T-cell (primary cell): ENCODE results near the gene CD180. TPM values are rescaled to one million over a fixed set of nuclear protein-coding genes. Genes with fewer than 3 reads are reported as not detected.
"Not testable (repeated sequence)": the region's sequence is repeated elsewhere in the genome, so short reads cannot be mapped to it uniquely, and the experiment has no call there.

ENCODE experiments used
- ATAC-seq, 4 experiments: fragments of 200-7000 bp in 3 of 4; fragments of 150-1000 bp in 1 of 4; cut with Tn5 transposase; replicated peaks in 1 of 4; 1 replicate in 3 of 4; 2 replicates in 1 of 4; pipeline ENCODE4 v1.10.0; 2021; ENCODE audit warnings: moderate library complexity in 3 of 4, mild to moderate bottlenecking in 2 of 4, moderate number of reproducible peaks in 1 of 4
- CTCF ChIA-PET, 2 donors: fragments of 300-600 bp; sonication (Branson Sonifier 250); formaldehyde crosslinking; loops; one replicate each; lab custom pipeline; 2022; ENCODE audit warnings: antibody characterized with exemption in 2 of 2; lab: Charles Lee
- POLR2A ChIA-PET, 2 donors: fragments of 300-600 bp; sonication (Branson Sonifier 250); formaldehyde crosslinking; loops; one replicate each; lab custom pipeline; 2022; ENCODE audit warnings: antibody characterized with exemption in 2 of 2; lab: Charles Lee
- DNase-seq, 35 experiments: peaks; one replicate each; pipeline versions ENCODE4 v3.0.0 to v3.0.0-alpha.2; 2013 to 2023
- H3K27ac ChIP-seq: one replicate; pipeline ENCODE4 v1.5.1; 2013; ENCODE audit warnings: low read length
- H3K27me3 ChIP-seq, 2 experiments: replicated peaks in 1 of 2; 1 replicate in 1 of 2; 2 replicates in 1 of 2; pipeline versions ENCODE4 v1.6.1 to v1.7.0; 2013; ENCODE audit warnings: low read length in 1 of 2, mixed read lengths in 1 of 2; ENCODE audit not compliant: control insufficient read depth in 2 of 2, insufficient read depth in 2 of 2; ENCODE audit errors: extremely low read depth in 1 of 2
- H3K36me3 ChIP-seq, 2 donors: 1 replicate in 1 of 2; 2 replicates in 1 of 2; pipeline versions ENCODE4 v1.6.1 to v1.7.0; 2013; ENCODE audit warnings: low read length in 1 of 2; ENCODE audit not compliant: control insufficient read depth in 2 of 2, insufficient read depth in 1 of 2; ENCODE audit errors: extremely low read depth in 1 of 2
- H3K4me1 ChIP-seq, 2 experiments: 1 replicate in 1 of 2; 2 replicates in 1 of 2; pipeline versions ENCODE4 v1.6.1 to v1.7.0; 2013; ENCODE audit warnings: low read length in 2 of 2, mixed read lengths in 1 of 2; ENCODE audit not compliant: insufficient read depth in 2 of 2, control insufficient read depth in 1 of 2; ENCODE audit errors: extremely low read depth in 1 of 2
- H3K4me3 ChIP-seq, 2 donors: 1 replicate in 1 of 2; 2 replicates in 1 of 2; pipeline versions ENCODE4 v1.5.1 to v1.7.0; 2013; ENCODE audit warnings: mild to moderate bottlenecking in 2 of 2, low read length in 1 of 2, moderate library complexity in 1 of 2; ENCODE audit not compliant: control insufficient read depth in 1 of 2; ENCODE audit errors: extremely low read depth in 1 of 2
- H3K9me3 ChIP-seq: 2 replicates; pipeline ENCODE4 v1.7.0; 2013
- H3K27ac Mint-ChIP-seq, 2 donors: one replicate each; pipeline ENCODE4 v1.8.0; 2020 to 2021; ENCODE audit warnings: mild to moderate bottlenecking in 2 of 2, mixed read lengths in 2 of 2
- H3K27me3 Mint-ChIP-seq, 2 donors: one replicate each; pipeline ENCODE4 v1.8.0; 2021 to 2022; ENCODE audit warnings: mixed read lengths in 2 of 2
- H3K36me3 Mint-ChIP-seq: one replicate; pipeline ENCODE4 v1.8.0; 2021; ENCODE audit warnings: mixed read lengths
- H3K4me1 Mint-ChIP-seq, 3 donors: one replicate each; pipeline ENCODE4 v1.8.0; 2020 to 2022; ENCODE audit warnings: mixed read lengths in 3 of 3, mild to moderate bottlenecking in 1 of 3
- H3K4me3 Mint-ChIP-seq, 3 donors: one replicate each; pipeline ENCODE4 v1.8.0; 2020 to 2022; ENCODE audit warnings: mild to moderate bottlenecking in 3 of 3, mixed read lengths in 3 of 3, moderate library complexity in 3 of 3
- H3K9me3 Mint-ChIP-seq, 3 donors: one replicate each; pipeline ENCODE4 v1.8.0; 2020 to 2022; ENCODE audit warnings: mixed read lengths in 3 of 3
- WGBS: methylation state at CpG from one replicate; pipeline ENCODE4 v1.1.5; 2013; ENCODE audit warnings: missing lambda C conversion rate; ENCODE audit not compliant: insufficient coverage; 5-methylcytosine and 5-hydroxymethylcytosine counted together
- total RNA-seq, 35 experiments: library from RNA in 6 of 35; stranded (reverse) in 6 of 35; fragments of 120-200 nt in 1 of 35; gene quantifications; one replicate each; pipeline versions ENCODE4 v1.2.1 to v1.2.4 and lab custom pipeline; 2013 to 2026

CD180 gene
- total RNA-seq, 5 donors from 2014 or later (not counting 1 experiment from before 2014, with no cell fraction given) = 0.16 to 1.3 (median 0.73) TPM

DNA sequence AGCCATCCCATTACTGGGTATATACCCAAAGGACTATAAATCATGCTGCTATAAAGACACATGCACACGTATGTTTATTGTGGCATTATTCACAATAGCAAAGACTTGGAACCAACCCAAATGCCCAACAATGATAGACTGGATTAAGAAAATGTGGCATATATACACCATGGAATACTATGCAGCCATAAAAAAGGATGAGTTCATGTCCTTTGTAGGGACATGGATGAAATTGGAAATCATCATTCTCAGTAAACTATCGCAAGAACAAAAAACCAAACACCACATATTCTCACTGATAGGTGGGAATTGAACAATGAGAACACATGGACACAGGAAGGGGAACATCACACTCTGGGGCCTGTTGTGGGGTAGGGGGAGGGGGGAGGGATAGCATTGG is 23.2 kb downstream of the CD180 start:
- peaks cover 4 to 24% (median 12%) of the 10 kb centered on the region in 3 donors for H3K9me3 Mint-ChIP-seq
- H3K9me3 ChIP-seq, POLR2A ChIA-PET, H3K27ac Mint-ChIP-seq, H3K27me3 ChIP-seq, H3K4me1 ChIP-seq, H3K36me3 ChIP-seq, H3K4me3 Mint-ChIP-seq, DNase-seq, H3K4me3 ChIP-seq, ATAC-seq, H3K27me3 Mint-ChIP-seq, H3K27ac ChIP-seq: not testable (repeated sequence)
- peaks cover 23% of the 10 kb centered on the region for H3K36me3 Mint-ChIP-seq
- no CpG with 5 or more reads among the region's 2 CpGs for WGBS
- CTCF ChIA-PET = interaction anchor here in 1 of 2 donors (1.1 kb wide), 1 partner anchor 34 kb away, joined by 3 read pairs; no protein-coding TSS in a partner anchor
- H3K4me1 Mint-ChIP-seq = peaks cover 8 to 28% (median 17%) of the 10 kb centered on the region in 3 donors

DNA sequence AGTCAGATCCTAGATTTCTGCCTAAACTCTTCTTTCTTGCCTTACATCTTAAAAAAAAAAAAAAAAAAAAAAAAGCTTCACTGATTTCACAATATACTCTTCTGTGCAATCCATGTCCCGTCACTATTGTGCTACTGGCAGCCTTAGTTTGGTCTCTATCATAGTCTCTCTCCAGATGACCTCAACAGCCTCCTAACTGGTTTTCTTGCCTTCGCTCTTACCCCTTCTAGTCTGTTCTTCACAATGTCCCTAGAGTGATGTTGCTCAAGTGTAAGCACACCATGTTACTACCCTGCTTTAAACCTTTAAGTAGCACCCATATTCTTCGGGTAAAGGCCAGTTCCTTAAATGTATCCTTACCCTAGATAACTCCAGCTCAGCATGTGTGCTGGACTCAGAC is 25.8 kb downstream of the CD180 start:
- Histone ChIP-seq H3K36me3 (no peaks in the 10 kb centered on the region), H3K4me3 (no peak overlapping the region), H3K27ac (no peak overlapping the region), H3K9me3 (no peaks in the 10 kb centered on the region), H3K4me1 (peaks cover 18 to 21% of the 10 kb centered on the region in 2 experiments), H3K27me3 (no peaks in the 10 kb centered on the region)
- ATAC-seq (no peak), DNase-seq (no peak)
- Mint-ChIP-seq H3K27ac (no peak overlapping the region), H3K27me3 (no peaks in the 10 kb centered on the region), H3K9me3 (peaks cover 0 to 4% (median 3%) of the 10 kb centered on the region in 3 donors), H3K4me1 (peaks cover 23 to 35% (median 27%) of the 10 kb centered on the region in 3 donors), H3K4me3 (no peak overlapping the region), H3K36me3 (peaks cover 10% of the 10 kb centered on the region)
- ChIA-PET POLR2A (no interaction called here), CTCF (interaction anchor here (0.6 kb wide), 3 partner anchors 29 to 1211 kb away, joined by 3 to 5 read pairs (median 3); no protein-coding TSS in a partner anchor)
- WGBS = 93% methylated on average over 3 of the region's 3 CpGs

GRCh38 chr5:67168069-67168468 is 28.5 kb downstream of the CD180 start:
- Histone ChIP-seq H3K27ac (peak overlapping the region; percentile 95), H3K36me3 (peaks cover 18 to 19% of the 10 kb centered on the region in 2 donors), H3K9me3 (no peaks in the 10 kb centered on the region), H3K4me3 (peak overlapping the region in 1 of 2 donors; percentile 72), H3K4me1 (peaks cover 25 to 45% of the 10 kb centered on the region in 2 experiments), H3K27me3 (no peaks in the 10 kb centered on the region)
- ATAC-seq (no peak), DNase-seq (no peak)
- peak overlapping the region; percentile 17 to 87 (median 84) for H3K4me3 Mint-ChIP-seq
- H3K4me1 Mint-ChIP-seq = peaks cover 41 to 58% (median 44%) of the 10 kb centered on the region in 3 donors
- ChIA-PET CTCF (interaction anchor here (1.3 to 6.2 kb wide), 4 partner anchors 11 to 1084 kb away, joined by 3 to 119 read pairs (median 26); no protein-coding TSS in a partner anchor), POLR2A (no interaction called here)
- peak overlapping the region; percentile 99 for H3K27ac Mint-ChIP-seq
- no CpG with 5 or more reads among the region's 4 CpGs for WGBS
- peaks cover 24% of the 10 kb centered on the region for H3K36me3 Mint-ChIP-seq
- no peaks in the 10 kb centered on the region for H3K9me3 Mint-ChIP-seq
- no peaks in the 10 kb centered on the region for H3K27me3 Mint-ChIP-seq

- ChIA-PET CTCF (interaction anchor here (0.5 to 6.2 kb wide), 15 partner anchors 9 to 1106 kb away, joined by 3 to 119 read pairs (median 4); no protein-coding TSS in a partner anchor), POLR2A (no interaction called here)
- peak overlapping the region; percentile 81 to 87 (median 84) for H3K4me3 Mint-ChIP-seq
- peak overlapping the region; percentile 99 for H3K27ac Mint-ChIP-seq
- 34% methylated on average over 17 of the region's 31 CpGs for WGBS
- Histone ChIP-seq H3K36me3 (peaks cover 19 to 21% of the 10 kb centered on the region in 2 donors), H3K4me3 (peak overlapping the region; percentile 56 to 72), H3K27ac (peak overlapping the region; percentile 95), H3K27me3 (no peaks in the 10 kb centered on the region), H3K9me3 (no peaks in the 10 kb centered on the region), H3K4me1 (peaks cover 29 to 55% of the 10 kb centered on the region in 2 experiments)
- peaks cover 55 to 71% (median 58%) of the 10 kb centered on the region in 3 donors for H3K4me1 Mint-ChIP-seq
- peak; percentile 42 to 74 (median 72) for ATAC-seq
- peaks cover 32% of the 10 kb centered on the region for H3K36me3 Mint-ChIP-seq
- no peaks in the 10 kb centered on the region for H3K27me3 Mint-ChIP-seq
- no peaks in the 10 kb centered on the region for H3K9me3 Mint-ChIP-seq
- DNase-seq = peak; percentile 20 to 72 (median 56)
These were observed 29.9 kb downstream of the CD180 start for GRCh38 chr5:67166460-67167285.

DNA sequence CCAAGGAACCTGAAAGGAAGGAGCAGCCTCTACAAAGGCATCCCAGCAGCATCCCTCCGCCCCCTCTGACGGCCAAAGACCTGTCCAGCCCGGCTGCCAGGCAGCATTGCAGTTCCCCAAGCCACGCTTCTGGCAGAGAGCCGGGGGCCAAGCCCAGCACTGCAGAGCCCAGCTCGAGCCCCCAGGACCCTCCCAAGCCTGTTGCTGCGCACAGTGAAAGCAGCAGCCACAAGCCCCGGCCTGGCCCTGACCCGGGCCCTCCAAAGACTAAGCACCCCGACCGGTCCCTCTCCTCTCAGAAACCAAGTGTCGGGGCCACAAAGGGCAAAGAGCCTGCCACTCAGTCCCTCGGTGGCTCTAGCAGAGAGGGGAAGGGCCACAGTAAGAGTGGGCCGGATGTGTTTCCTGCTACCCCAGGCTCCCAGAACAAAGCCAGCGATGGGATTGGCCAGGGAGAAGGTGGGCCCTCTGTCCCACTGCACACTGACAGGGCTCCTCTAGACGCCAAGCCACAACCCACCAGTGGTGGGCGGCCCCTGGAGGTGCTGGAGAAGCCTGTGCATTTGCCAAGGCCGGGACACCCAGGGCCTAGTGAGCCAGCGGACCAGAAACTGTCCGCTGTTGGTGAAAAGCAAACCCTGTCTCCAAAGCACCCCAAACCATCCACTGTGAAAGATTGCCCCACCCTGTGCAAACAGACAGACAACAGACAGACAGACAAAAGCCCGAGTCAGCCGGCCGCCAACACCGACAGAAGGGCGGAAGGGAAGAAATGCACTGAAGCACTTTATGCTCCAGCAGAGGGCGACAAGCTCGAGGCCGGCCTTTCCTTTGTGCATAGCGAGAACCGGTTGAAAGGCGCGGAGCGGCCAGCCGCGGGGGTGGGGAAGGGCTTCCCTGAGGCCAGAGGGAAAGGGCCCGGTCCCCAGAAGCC is 30.8 kb downstream of the CD180 start:
- H3K27me3 ChIP-seq = no peaks in the 10 kb centered on the region
- H3K36me3 ChIP-seq = peaks cover 19 to 21% of the 10 kb centered on the region in 2 donors
- H3K27me3 Mint-ChIP-seq = no peaks in the 10 kb centered on the region
- H3K4me1 ChIP-seq = peaks cover 36 to 58% of the 10 kb centered on the region in 2 experiments
- no peaks in the 10 kb centered on the region for H3K9me3 Mint-ChIP-seq
- H3K9me3 ChIP-seq = no peaks in the 10 kb centered on the region
- WGBS = 39% methylated on average over 32 of the region's 36 CpGs
- DNase-seq (peak; percentile 65 to 87 (median 76)), ATAC-seq (peak; percentile 72 to 84 (median 74))
- peaks cover 32% of the 10 kb centered on the region for H3K36me3 Mint-ChIP-seq
- peaks cover 64 to 79% (median 67%) of the 10 kb centered on the region in 3 donors for H3K4me1 Mint-ChIP-seq
- peak overlapping the region; percentile 95 for H3K27ac ChIP-seq
- peak overlapping the region; percentile 99 for H3K27ac Mint-ChIP-seq
- peak overlapping the region; percentile 56 to 72 for H3K4me3 ChIP-seq
- peak overlapping the region; percentile 81 to 87 (median 84) for H3K4me3 Mint-ChIP-seq
- ChIA-PET CTCF (interaction anchor here (0.5 to 6.2 kb wide), 15 partner anchors 8 to 1107 kb away, joined by 3 to 119 read pairs (median 4); no protein-coding TSS in a partner anchor), POLR2A (no interaction called here)
